ENCODE data around the gene ANO6.

GRCh38 chr12:45435945-45436710 is 220.2 kb downstream of the ANO6 start:
- TF ChIP-seq CTCF (IDR thresholded peaks at IDR 0.05 in 8 of 11, conservative IDR thresholded peaks at IDR 0.05 in 3 of 11) (no peak), POLR2A (IDR thresholded peaks at IDR 0.05) (no peak)
